ENCODE measurements around the gene TSHZ3.

DNA sequence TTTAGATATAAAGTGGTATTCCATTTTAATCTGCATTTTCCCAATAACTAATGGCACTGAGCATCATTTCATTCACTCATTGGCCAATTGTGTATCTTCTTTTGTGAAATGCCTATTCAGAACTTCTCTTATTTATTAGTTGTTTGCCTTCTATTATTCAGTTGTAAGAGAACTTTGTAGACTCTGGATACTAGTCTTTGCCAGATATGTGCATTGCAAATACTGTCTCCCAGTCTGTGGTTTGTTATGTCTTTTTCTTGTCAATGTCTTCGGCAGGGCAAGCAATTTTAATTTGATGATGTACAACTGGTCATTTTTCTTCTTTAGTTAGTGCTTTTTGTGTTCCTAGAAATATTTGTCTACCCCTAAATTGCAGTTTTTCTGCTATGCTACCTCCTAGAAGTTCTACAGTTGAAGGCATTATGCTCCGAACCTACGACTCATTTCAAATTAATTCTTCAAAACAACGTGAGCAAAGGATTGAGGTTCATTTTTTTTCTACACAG lies 115.9 kb downstream of the TSHZ3 start:
- no peak for TF ChIP-seq POLR2A (IDR thresholded peaks at IDR 0.05)
- TF ChIP-seq, protein P1, sequence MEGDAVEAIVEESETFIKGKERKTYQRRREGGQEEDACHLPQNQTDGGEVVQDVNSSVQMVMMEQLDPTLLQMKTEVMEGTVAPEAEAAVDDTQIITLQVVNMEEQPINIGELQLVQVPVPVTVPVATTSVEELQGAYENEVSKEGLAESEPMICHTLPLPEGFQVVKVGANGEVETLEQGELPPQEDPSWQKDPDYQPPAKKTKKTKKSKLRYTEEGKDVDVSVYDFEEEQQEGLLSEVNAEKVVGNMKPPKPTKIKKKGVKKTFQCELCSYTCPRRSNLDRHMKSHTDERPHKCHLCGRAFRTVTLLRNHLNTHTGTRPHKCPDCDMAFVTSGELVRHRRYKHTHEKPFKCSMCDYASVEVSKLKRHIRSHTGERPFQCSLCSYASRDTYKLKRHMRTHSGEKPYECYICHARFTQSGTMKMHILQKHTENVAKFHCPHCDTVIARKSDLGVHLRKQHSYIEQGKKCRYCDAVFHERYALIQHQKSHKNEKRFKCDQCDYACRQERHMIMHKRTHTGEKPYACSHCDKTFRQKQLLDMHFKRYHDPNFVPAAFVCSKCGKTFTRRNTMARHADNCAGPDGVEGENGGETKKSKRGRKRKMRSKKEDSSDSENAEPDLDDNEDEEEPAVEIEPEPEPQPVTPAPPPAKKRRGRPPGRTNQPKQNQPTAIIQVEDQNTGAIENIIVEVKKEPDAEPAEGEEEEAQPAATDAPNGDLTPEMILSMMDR (IDR thresholded peaks at IDR 0.05), result no peak

Data from uterus (tissue), 2 donors.